NCI-H2081 (cell line): Measurements from ENCODE around the gene IGFL2.
"Not testable (repeated sequence)": the region's sequence is repeated elsewhere in the genome, so short reads cannot be mapped to it uniquely, and the experiment has no call there.

Source experiments
- DNase-seq, 2 experiments: peaks; one replicate each; lab custom pipeline; 2025; lab: John Stamatoyannopoulos, UW

The IGFL2 gene

DNA sequence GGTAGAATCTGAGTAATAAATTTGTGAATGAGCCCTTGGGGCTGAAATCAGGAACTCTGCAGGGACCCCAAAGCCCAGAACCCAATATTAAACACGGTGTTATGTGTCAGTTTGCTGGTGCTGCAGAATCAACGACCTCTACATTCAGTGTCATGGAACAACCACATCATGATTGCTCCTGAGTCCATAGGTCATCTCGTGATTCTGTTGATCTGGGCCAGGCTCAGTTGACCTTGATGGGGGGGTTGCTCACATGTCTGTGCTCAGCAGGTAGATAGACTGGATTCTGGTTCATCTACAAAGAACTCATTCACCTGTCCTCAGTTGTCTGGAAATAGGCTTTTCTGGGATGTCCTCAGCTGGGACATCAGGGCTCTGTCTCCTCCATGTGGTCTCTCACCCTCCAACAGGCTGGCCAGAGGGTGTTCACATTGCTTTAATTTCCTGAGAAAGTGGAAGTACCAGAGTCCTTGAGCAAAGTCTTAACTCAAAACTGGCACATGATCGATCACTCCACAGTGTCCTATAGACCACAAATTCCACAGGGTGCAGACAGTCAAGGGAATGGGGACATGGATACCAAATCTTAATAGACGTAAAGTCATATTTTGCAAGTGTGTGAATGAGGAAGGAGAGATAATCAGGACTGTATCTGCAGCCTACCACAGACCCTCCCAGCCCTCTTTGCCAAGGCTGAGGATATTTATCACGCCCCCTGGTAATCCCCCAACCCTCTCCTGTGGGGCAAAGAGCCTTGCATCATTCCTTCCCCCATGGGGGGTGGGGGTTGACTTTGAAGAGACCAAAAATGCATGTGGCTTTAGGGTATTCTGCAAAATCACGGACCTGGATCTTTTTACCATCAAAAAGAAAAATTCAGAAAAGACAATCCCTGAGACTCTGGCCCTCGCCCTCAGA is 42.2 kb downstream of the IGFL2 start:
- no peak for DNase-seq

DNA sequence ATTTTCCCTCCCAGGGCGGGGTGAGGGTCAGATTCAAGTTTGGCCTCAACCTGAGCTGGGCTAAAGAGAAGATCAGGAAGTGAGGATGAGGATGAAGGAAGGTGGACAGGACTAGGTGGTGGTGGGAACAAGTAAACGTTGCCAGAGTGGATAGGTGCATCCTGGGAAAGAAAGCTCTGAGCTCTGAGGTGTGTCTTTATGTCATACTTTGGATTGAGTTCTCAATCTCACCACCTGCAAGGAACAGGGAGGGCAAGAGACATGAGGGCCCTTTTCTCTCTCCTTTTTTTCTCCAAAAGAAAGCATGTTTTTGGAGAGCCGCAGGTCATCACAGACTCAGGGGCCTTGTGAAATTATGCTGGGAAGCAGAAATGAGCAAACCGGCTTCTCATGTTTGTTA is 43.3 kb downstream of the IGFL2 start:
- DNase-seq = no peak

DNA sequence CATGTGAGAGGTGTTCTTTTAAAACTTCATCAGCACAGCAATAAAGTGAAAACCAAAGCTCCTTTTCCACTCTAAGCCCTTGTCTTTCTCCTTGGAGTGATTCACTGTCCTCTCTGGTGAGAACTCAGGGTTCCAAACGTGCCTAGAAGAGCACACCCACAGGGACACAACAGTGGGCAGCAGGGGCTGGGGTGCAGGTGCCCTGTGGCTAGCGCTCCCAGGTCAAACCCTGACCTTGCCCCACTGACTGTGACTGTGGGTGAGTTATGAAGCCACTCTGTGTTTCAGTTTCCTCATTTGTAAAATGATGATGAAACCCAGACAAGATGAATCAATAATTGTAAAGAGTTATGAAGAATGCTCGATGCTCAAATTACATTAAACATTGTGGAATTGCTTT is 43.9 kb downstream of the IGFL2 start:
- no peak for DNase-seq

DNA sequence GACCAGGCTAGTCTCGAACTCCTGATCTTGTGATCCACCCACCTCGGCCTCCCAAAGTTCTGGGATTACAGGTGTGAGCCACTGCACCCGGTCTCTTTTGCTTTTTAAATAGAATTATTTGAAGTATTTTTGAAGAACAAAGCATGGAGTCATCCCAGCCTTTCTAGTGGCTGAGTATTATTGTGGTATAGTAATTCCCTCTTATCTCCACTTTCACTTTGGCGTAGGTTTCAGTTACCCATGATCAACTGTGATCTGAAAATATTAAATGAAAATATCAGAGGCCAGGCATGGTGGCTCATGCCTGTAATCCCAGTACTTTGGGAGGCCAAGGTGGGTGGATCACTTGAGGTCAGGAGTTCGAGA is 44.6 kb downstream of the IGFL2 start:
- not testable (repeated sequence) for DNase-seq

DNA sequence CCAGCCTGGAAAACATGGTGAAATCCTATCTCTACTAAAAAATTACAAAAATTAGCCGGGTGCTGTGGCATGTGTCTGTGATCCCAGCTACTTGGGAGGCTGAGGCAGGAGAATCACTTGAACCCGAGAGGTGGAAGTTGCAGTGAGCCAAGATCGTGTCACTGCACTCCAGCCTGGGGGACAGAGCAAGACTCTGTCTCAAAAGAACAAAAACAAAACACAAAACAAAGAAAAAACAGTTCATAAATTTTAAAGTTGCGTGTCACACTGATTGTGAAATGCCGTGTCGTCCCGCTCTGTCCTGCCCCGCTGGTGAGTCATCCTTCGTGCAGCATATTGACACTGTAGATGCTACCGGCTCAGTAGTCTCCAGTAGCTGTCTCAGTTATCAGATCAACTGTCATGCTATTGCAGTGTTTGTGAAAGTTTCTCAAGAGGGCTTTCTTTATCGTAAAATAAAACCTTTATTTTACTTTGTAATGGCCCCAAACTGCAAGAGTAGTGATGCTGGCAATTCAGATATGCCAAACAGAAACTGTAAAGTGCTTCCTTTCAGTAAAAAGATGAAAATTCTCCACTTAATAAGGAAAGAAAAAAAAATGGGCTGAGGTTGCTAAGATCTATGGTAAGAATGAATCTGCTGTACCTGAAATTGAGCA is 45.1 kb downstream of the IGFL2 start:
- no peak for DNase-seq

DNA sequence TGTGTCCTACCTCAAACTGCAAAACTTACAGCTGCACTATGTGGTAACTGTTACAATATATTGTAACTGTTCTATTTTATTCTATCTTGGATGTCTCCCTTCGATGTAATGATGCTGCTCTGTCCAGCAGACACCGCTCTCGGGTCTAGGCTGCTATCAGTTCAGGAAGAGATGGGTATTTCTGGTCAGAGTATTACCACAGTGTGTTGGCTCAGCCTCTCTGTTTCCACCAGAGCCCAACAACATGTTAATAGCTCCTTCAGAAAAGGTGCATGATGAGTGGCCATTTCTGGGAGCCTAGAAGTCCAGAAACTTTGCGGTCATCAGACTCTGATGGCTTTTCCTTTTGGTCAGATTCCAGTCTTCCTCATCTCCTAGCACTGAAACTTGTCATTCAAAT is 45.6 kb downstream of the IGFL2 start:
- DNase-seq = no peak

DNA sequence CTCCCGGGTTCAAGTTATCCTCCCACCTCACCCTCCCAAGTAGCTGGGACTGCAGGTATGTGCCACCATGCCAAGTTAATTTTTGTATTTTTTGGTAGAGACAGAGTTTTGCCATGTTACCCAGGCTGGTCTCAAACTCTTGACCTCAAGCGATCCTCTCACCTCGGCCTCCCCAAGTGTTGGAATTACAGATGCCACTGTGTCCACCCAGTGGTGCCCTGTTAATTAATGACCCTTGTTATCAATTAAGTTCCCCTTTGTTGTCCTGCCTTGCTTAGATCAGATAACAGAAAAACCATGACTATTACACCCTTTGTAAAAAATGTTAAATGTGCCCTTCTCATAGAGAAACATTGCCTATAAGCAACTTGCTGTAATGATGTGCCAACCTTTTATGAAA is 47.1 kb downstream of the IGFL2 start:
- no peak for DNase-seq

DNA sequence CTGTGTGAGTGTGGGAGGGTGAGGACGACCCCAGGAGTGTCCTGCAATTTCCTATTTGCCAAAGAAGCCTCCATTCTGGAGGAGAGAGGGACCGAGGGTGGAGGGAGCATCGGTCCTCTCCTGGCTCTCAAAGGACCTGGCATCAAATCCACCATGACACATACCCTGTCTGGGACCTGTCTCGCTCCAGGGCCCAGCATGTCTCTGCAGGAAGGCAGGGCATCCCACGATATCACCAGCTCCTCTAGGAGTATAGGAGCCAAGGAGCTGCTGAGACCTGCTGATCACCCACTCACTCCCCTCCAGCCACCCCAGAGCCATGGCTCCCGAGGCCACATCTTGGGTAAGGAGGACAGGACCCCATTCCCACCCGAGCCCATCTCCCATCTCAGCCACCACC is 47.9 kb downstream of the IGFL2 start:
- DNase-seq = not testable (repeated sequence)

DNA sequence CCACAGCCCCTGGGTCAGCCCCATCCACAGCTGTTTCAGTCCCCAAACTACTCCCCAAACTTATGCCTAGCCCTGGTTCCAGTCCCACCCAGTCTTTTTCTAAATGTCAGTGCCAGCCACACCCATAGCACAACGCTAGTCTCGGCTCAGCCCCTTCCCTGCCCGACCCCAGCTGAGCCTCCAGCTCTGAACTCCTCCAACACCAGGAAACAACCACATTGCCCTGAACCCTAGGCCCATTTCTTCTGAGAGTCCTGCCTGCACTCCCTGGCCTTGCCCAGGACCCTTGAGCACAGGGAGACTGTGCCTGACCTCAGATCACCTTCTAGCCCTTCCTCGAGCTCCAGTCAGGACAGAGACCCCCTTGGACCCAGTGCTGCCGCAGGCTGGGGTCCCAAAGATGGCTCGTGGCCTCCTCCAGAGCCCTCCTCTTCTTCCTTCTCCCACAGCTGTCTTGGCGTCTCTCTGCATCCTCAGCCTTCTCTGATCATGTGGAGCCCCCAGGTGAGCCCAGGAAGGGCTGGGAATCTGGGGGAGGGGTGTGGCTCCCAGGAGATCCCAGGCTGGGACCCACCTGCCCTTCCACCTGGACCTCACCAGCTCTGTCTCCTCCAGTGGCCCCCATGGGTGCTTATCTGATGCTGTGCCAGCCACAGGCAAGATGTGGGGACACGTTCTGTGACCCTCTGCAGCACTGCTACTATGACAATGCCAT is 48.5 kb downstream of the IGFL2 start:
- no peak for DNase-seq

DNA sequence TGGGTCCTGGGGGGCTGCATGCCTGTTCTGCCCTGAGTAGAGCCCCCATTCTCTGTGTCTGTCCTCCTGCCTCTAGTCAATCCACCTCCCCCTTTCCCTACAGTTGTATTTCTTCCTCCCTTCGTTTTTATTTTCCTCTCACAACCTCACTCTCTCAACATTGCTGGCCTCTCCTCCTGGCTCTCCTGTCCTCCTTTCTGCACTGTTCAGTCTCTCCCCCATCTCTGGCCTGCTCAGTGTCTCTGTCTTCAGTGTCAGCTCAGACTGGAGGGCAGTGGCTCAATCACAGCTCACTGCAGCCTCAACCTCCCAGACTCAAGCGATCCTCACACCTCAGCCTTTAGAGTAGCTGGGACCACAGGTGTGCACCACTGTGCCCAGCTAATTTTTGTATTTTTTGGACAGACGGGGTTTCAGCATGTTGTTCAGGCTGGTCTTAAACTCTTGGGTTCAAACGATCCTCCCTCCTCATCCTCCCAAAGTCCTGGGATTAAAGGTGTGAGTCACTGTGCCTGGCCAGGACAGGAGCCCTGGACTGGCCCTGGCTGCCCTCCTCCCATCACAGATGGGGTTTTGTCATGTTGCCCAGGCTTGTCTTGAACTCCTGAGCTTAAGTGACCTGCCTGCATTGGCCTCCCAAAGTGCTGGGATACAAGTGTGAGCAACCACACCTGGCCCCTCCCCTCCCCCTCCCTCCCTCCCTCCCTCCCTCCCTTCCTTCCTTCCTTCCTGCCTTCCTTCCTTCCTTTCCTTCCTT is 49.5 kb downstream of the IGFL2 start:
- DNase-seq = no peak

DNA sequence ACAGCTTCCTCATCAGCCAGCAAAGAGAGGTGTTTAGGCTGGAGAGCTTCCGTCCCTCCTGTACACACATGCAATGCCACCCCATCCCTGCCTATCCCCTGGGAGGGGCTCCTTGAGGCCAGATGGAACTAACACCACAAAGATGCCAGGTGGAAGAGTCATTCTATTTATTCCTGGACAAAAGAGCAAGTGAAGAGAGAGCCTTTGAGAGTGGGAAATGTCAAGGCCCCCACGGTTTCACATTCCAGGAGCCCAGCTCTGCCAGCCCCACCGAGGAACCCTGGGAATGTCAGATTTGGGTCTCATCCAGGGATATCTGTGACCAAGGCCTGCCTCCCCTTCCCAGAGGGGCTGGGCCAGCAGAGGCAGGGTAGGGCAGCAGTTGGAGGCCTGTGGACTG is 50.7 kb downstream of the IGFL2 start:
- no peak for DNase-seq

DNA sequence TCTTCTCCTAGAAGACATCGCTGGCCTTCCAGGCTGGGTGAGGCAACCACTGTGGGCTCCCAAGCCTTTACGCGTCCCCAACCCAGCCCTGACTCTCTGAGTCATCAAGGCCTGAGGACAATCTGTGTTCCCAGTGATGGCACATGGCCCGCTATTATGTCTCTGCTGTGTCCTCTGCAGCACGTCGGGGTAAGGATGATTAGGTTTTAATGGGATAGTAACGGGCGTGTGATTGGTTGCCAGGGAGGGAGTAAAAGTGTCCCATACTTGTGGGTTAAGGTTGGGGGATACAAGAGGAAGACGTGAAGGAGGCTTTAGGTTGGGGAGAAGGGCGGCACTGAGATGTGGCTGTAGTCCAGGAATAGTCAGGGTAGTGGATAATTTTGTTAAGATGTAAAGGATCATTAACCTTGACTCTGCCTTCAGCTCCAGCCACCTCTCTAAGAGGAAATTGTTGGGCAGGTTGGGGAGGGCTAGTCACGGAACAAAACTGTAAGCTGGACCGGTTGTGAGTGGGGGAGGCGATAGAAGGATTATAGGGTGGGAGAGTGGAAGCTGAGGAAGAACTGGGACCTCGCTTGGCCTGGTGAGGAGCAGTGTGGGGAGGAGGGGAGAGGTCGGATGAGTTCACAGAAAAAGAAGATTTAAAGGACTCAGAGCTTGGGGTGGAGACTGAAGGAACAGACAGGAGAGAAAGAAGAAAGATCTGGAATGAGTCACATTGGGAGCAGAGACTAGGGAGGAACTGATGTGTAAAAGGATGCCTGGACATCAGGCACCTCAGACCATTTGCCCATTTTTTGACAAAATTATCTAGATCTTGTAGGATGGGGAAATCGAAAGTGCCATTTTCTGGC is 53.6 kb downstream of the IGFL2 start:
- no peak for DNase-seq

DNA sequence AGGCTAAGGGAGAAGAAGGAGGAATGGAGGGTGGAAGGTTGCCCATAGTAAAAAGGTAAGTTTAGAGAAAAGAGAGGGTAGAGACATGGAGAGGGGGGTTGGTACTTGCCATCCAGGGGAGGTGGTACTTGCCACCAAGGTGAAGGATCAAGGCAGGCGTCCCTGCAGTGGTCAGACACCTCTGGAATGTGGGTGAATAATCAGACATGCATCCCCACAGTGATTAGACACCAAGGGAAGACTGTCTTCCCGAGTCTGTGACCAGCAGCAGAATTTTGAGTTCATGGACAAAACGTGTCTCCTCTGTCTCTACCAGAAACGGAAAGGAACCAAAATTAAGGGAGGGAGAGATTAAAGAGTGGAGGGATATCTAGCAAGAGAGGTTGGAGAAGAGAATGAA is 54.4 kb downstream of the IGFL2 start:
- no peak for DNase-seq

DNA sequence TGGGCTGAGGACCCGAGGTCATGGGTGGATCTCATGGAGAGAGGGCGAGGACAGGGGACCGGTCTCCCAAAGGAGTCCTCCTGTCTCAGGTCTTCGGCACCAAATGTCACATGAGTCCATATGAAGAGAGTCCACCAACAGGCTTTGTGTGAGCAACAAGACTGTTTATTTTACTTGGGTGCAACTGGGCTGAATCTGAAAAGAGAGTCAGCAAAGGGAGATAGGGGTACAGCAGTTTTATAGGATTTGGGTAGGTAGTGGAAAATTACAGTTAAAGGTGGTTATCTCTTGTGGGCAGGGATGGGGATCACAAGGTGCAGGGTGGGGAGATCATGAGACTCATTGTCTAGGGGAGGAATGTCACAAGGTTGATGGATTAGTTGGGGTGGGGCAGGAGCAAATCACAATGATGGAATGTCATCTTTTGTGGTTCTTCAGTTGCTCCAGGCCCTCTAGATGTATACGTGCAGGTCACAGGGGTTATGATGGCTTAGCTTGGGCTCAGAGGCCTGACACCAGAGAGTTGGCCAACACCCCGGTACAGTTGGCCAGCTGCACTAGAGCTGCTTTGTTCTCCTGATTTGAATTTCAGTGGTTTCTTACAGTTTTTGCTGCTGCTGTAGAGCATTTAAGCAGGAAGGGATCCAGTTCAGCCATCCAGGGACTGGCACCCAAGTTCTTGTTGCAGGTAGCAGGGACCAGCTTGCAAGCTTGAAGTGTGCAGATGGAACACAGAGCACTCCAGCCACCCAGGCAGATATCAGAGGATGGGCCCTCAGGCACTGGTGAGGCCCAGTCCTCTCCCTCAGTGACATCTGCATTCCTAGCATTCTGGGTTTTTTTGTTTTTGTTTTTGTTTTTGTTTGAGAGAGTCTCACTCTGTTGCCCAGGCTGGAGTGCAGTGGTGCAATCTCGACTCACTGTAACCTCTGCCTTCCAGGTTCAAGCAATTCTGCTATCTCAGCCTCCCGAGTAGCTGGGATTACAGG is 55.1 kb downstream of the IGFL2 start:
- no peak for DNase-seq

DNA sequence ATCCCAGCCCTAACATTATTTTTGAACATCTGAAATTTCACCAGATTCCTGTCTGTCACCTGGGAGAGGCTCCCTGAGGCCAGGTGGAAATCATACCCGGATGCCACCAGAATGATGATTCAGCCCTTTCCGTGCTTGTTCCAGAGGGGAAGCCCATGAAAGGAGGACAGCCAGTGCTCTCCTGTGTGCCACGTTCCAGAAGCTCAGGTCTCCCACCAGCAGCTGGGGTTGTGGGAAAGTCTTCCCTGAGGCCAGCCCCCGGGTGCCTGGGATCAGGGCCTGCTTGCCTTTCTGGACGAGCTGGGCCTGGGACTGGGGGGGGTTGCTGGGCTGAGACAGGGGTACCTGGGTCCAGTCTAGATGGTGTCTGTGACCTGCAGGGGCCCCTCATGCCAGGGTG is 56.0 kb downstream of the IGFL2 start:
- no peak for DNase-seq

DNA sequence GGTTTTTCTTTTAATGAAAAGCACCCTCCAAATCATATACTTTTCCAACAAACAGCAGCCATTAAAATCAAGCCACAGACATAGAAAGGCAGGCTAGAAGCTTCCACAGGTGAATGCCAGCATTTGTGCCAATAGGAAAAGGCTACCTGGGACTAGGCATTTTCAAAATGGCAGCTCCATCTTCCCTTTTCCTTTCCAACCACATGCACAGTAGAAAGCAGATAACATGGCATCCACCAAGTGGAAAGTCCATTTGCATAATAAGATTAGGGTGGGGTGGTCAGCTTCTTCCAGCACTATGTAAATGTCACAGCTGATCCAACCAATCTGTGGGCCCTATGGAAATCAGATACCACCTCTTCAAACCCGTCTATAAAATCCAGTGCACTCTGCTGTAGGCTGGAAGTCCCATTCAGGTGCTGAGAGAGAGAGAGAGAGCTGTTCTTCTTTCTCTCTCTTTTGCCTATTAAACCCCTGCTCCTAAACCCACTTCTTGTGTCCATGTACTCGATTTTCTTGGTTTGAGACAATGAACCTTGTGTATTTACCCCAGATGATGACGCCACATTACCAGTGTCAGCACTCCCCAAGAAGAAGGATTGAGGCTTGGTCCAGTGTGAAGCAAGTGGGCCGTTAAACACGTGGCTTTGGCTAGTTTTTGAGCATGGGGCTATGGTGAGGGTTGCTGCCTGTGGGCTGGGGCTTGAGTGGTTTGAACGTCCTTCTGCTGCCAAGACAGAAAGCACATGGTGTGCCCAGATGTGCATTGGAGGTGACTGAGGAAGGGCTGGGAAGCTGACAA is 57.3 kb downstream of the IGFL2 start:
- no peak for DNase-seq

DNA sequence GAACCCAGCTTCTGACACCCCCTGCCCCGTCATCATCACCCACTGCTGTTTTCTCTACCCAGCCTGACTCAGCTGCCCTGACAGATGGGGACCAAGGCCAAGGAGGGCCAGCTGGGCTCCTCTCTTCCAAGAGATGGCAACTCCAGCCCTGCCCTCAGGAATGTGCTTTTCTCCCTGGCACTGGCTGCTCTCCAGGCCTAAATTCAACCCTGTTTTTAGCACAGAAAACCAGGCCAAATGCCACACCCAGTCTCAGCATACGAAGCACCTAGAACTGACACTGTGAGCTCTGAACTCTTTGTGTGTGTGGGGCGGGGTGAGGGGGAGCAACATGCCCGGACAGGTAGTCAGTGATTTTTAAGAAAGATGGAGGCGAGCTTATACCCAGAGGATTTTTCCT is 58.1 kb downstream of the IGFL2 start:
- DNase-seq = no peak

DNA sequence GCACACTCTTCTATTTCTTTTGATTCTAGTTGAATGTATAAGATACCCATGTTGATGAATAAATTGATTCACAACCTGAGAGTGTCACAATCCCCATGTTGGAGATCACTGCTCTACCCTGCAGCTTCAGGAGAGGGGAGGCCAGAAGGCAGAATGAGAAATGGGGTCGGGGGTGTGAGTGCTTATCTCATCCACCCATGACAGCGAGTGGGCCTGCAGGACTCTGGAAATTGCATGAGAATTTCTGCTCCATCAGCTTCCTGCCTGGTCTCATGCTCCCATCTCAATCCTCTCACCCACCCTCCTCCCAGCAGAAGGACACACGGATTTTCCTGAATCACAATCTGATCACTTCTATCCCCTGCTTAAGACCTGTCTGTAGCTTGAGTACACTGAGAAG is 58.6 kb downstream of the IGFL2 start:
- no peak for DNase-seq

DNA sequence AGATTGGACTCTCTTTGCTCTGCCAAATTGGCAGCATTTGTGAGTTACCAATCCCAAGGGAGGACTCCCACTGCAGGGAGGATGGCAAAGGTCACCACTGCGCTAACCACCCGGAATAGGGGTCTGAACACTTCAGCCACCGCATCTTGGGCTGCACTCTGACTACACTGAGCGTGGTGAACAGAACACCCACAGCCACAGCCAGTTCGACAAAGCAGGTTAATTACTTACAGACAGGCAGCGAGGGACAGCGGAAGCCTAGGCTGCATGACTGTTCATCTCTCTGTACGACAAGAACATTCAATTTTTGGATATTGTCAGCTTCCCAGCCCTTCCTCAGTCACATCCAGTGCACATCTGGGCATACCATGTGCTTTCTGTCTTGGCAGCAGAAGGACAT is 59.8 kb downstream of the IGFL2 start:
- not testable (repeated sequence) for DNase-seq
